K562 (cell line): ENCODE measurements around the gene TCFL5. TPM values are rescaled to one million over a fixed set of nuclear protein-coding genes. Genes with fewer than 3 reads are reported as not detected.

Source experiments
- ATF1 ChIP-seq, 2 experiments: fragments of 450-650 bp in 1 of 2; IDR thresholded peaks; 2 replicates each; pipeline ENCODE4 v1.6.1; 2016; ENCODE audit warnings: missing compliant biosample characterization in 1 of 2, missing genetic modification characterization in 1 of 2
- GABPA ChIP-seq: fragments of 200-800 bp; sonication (Bioruptor generic); conservative IDR thresholded peaks from 2 replicates; pipeline ENCODE4 v1.6.1; 2016; ENCODE audit warnings: low read depth, missing genetic modification characterization, missing compliant biosample characterization
- IRF2 ChIP-seq: sonication (generic); formaldehyde crosslinking; IDR thresholded peaks from 2 replicates; pipeline ENCODE4 v1.8.1; 2022; ENCODE audit warnings: mild to moderate bottlenecking, missing genetic modification reagents
- JUNB ChIP-seq: fragments of 450-650 bp; formaldehyde crosslinking; conservative IDR thresholded peaks from 2 replicates; pipeline ENCODE4 v1.4.0; 2020; ENCODE audit warnings: mild to moderate bottlenecking
- KHSRP ChIP-seq: fragments of 450-650 bp; IDR thresholded peaks from 2 replicates; pipeline ENCODE4 v1.6.1; 2017
- MAFK ChIP-seq: IDR thresholded peaks from 2 replicates; pipeline ENCODE4 v1.6.1; 2011; ENCODE audit warnings: low read length, improper control_type of control experiment
- NFYB ChIP-seq: IDR thresholded peaks from 2 replicates; pipeline ENCODE4 v1.6.1; 2011; ENCODE audit warnings: mild to moderate bottlenecking, moderate library complexity; ENCODE audit not compliant: insufficient read length; ENCODE audit errors: extremely low read depth
- PML ChIP-seq: IDR thresholded peaks from 2 replicates; pipeline ENCODE4 v1.6.1; 2012; ENCODE audit warnings: low read length, inconsistent platforms
- RAD51 ChIP-seq: fragments of 450-650 bp; IDR thresholded peaks from 2 replicates; pipeline ENCODE4 v1.7.1; 2016; ENCODE audit warnings: low read depth, mild to moderate bottlenecking, borderline replicate concordance
- SRSF1 ChIP-seq: fragments of 200-400 bp; formaldehyde crosslinking; IDR thresholded peaks from 2 replicates; pipeline ENCODE4 v1.6.1; 2017; ENCODE audit warnings: mild to moderate bottlenecking, low read depth, low read length, moderate library complexity
- ZFPM2 ChIP-seq: fragments of 250-450 bp; sonication (Bioruptor Pico); IDR thresholded peaks from 2 replicates; pipeline ENCODE4 v1.5.1; 2022; ENCODE audit warnings: mild to moderate bottlenecking
- ZNF165 ChIP-seq: fragments of 250-450 bp; sonication (Bioruptor Pico); IDR thresholded peaks from 2 replicates; pipeline ENCODE4 v1.4.0; 2020; ENCODE audit warnings: borderline replicate concordance
- ZNF175 ChIP-seq: fragments of 200-800 bp; sonication (Bioruptor generic); IDR thresholded peaks from 2 replicates; pipeline ENCODE4 v1.6.1; 2016; ENCODE audit warnings: low read depth, mild to moderate bottlenecking, missing genetic modification characterization, missing compliant biosample characterization
- ZNF23 ChIP-seq: fragments of 250-450 bp; sonication (Bioruptor Pico); IDR thresholded peaks from 2 replicates; pipeline ENCODE4 v1.4.0; 2020; ENCODE audit warnings: mild to moderate bottlenecking
- ZNF280A ChIP-seq: fragments of 450-650 bp; IDR thresholded peaks from 2 replicates; pipeline ENCODE4 v1.6.1; 2018; ENCODE audit warnings: mild to moderate bottlenecking, low read depth; ENCODE audit not compliant: partially characterized antibody
- ZNF282 ChIP-seq: sonication (generic); formaldehyde crosslinking; IDR thresholded peaks from 2 replicates; pipeline ENCODE4 v1.8.1; 2023; ENCODE audit warnings: missing genetic modification reagents
- ZNF699 ChIP-seq: fragments of 250-450 bp; sonication (Bioruptor Pico); IDR thresholded peaks from 2 replicates; pipeline ENCODE4 v1.8.0; 2021; ENCODE audit warnings: mild to moderate bottlenecking, moderate library complexity; ENCODE audit not compliant: insufficient replicate concordance
- ZSCAN32 ChIP-seq: fragments of 450-650 bp; formaldehyde crosslinking; IDR thresholded peaks from 2 replicates; pipeline ENCODE4 v1.4.0; 2020; ENCODE audit warnings: mild to moderate bottlenecking, moderate library complexity
- polyA plus RNA-seq, 8 experiments: library from polyadenylated mRNA; depleted of rRNA in 4 of 8; stranded (reverse) in 5 of 8; unstranded in 3 of 8; fragments of >200 nt; fragmentation: Nextera tagmentation in 2 of 8; fragmentation: Illumina TruSeq in 1 of 8; extraction: Ambion mirVana in 2 of 8; extraction: Trizol in 1 of 8; gene quantifications; 2 replicates each; pipeline versions ENCODE4 v1.2.1 to v1.2.3, GENCODE V29; 2011 to 2014; ENCODE audit warnings: inconsistent platforms in 1 of 8, missing spikeins in 1 of 8
- total RNA-seq, 7 experiments: library from RNA; depleted of rRNA in 6 of 7; stranded (reverse); fragments of >200 nt in 6 of 7; fragmentation: Illumina TruSeq in 2 of 7; extraction: Trizol in 2 of 7; gene quantifications; 2 replicates each; pipeline versions ENCODE4 v1.2.1 to v1.2.3, GENCODE V29; 2011 to 2021; ENCODE audit warnings: low replicate concordance in 1 of 7
- TF ChIP-seq, protein P1 (sequence below): fragments of 450-650 bp; conservative IDR thresholded peaks from 2 replicates; pipeline ENCODE4 v1.6.1; 2016; ENCODE audit warnings: missing genetic modification characterization, low read depth, mild to moderate bottlenecking, control low read depth, missing compliant biosample characterization
- TF ChIP-seq, protein P2 (sequence below): sonication (generic); formaldehyde crosslinking; IDR thresholded peaks from 2 replicates; pipeline ENCODE4 v1.8.0; 2022; ENCODE audit warnings: missing genetic modification reagents, mild to moderate bottlenecking, borderline replicate concordance
- TF ChIP-seq, protein P3 (sequence below): fragments of 250-450 bp; sonication (Bioruptor Pico); IDR thresholded peaks from 2 replicates; pipeline ENCODE4 v1.8.0; 2021; ENCODE audit warnings: moderate library complexity, mild to moderate bottlenecking, inconsistent platforms

TCFL5 gene
- total and polyA plus RNA-seq, 9 of the 15 experiments (the other 6 are each of a cell fraction or from before 2014, with no cell fraction given): 1.00 to 12.6 (median 9.1) TPM

GRCh38 chr20:62861726-62862336, at the start of gene TCFL5 (continued):
- TF ChIP-seq ZNF282 (CRISPR knock-in tag) (no peak), JUNB (CRISPR knock-in tag) (no peak), IRF2 (CRISPR knock-in tag) (no peak), SRSF1 (no peak), ZNF165 (CRISPR knock-in tag) (peak; percentile 70; the same call in 1 of the 2 replicates), KHSRP (no peak), ZNF699 (no peak), ZNF23 (no peak), ZNF280A (no peak), ZNF175 (CRISPR knock-in tag) (no peak), ZFPM2 (CRISPR knock-in tag) (no peak), RAD51 (0 out of 2 replicates have a peak, but pooled peaks have one; percentile 16), MAFK (no peak), GABPA (tag) (no peak), ZSCAN32 (CRISPR knock-in tag) (no peak), NFYB (no peak), ATF1 (CRISPR knock-in tag; IDR thresholded peaks at IDR 0.05) (peak; percentile 56), ATF1 (tag; IDR thresholded peaks at IDR 0.05) (peak; percentile 93), PML (no peak)
- TF ChIP-seq, protein P1, sequence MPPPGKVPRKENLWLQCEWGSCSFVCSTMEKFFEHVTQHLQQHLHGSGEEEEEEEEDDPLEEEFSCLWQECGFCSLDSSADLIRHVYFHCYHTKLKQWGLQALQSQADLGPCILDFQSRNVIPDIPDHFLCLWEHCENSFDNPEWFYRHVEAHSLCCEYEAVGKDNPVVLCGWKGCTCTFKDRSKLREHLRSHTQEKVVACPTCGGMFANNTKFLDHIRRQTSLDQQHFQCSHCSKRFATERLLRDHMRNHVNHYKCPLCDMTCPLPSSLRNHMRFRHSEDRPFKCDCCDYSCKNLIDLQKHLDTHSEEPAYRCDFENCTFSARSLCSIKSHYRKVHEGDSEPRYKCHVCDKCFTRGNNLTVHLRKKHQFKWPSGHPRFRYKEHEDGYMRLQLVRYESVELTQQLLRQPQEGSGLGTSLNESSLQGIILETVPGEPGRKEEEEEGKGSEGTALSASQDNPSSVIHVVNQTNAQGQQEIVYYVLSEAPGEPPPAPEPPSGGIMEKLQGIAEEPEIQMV (tag): no peak
- TF ChIP-seq, protein P2, sequence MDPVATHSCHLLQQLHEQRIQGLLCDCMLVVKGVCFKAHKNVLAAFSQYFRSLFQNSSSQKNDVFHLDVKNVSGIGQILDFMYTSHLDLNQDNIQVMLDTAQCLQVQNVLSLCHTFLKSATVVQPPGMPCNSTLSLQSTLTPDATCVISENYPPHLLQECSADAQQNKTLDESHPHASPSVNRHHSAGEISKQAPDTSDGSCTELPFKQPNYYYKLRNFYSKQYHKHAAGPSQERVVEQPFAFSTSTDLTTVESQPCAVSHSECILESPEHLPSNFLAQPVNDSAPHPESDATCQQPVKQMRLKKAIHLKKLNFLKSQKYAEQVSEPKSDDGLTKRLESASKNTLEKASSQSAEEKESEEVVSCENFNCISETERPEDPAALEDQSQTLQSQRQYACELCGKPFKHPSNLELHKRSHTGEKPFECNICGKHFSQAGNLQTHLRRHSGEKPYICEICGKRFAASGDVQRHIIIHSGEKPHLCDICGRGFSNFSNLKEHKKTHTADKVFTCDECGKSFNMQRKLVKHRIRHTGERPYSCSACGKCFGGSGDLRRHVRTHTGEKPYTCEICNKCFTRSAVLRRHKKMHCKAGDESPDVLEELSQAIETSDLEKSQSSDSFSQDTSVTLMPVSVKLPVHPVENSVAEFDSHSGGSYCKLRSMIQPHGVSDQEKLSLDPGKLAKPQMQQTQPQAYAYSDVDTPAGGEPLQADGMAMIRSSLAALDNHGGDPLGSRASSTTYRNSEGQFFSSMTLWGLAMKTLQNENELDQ (CRISPR knock-in tag): no peak
- TF ChIP-seq, protein P3, sequence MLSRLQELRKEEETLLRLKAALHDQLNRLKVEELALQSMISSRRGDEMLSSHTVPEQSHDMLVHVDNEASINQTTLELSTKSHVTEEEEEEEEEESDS (CRISPR knock-in tag): no peak
